ENCODE results near the gene FAM171A1.

DNA sequence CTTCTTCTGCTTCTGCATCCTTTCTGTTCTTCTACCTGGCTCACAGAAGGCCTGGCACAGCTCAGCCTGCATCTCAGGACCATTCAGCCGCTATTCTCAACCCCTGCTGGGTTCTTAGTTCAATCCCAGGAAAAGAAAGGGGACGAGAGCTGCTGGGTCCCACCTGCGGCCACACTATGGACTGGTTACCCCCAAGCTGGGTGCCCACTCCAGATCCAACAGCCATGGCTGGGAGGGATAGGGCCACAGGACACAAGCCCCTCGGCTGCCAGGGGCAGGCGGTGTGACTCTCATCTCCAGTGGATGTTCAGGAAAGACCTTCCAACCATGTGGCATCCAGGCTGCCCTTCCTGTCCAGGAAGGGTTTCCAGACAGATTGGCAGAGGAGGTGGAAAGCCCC lies 105.0 kb downstream of the FAM171A1 start:
- TF ChIP-seq, protein P1, sequence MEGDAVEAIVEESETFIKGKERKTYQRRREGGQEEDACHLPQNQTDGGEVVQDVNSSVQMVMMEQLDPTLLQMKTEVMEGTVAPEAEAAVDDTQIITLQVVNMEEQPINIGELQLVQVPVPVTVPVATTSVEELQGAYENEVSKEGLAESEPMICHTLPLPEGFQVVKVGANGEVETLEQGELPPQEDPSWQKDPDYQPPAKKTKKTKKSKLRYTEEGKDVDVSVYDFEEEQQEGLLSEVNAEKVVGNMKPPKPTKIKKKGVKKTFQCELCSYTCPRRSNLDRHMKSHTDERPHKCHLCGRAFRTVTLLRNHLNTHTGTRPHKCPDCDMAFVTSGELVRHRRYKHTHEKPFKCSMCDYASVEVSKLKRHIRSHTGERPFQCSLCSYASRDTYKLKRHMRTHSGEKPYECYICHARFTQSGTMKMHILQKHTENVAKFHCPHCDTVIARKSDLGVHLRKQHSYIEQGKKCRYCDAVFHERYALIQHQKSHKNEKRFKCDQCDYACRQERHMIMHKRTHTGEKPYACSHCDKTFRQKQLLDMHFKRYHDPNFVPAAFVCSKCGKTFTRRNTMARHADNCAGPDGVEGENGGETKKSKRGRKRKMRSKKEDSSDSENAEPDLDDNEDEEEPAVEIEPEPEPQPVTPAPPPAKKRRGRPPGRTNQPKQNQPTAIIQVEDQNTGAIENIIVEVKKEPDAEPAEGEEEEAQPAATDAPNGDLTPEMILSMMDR (IDR thresholded peaks at IDR 0.05; ENCODE audit: low read length), result no peak
- TF ChIP-seq EZH2 (optimal IDR thresholded peaks at IDR 0.05; ENCODE audit: low read depth, low read length), result no peak
